Stomach (tissue), 9 donors: ENCODE data around the gene SDSL. TPM values are rescaled to one million over a fixed set of nuclear protein-coding genes. Genes with fewer than 3 reads are reported as not detected.

Experiments
- DNase-seq, 2 donors: peaks; one replicate each; pipeline versions ENCODE4 v3.0.0 to v3.0.0-alpha.2; 2013 to 2019
- H3K27ac ChIP-seq, 5 donors: fragments of 200-600 bp in 4 of 5; sonication (generic) in 4 of 5; one replicate each; pipeline ENCODE4 v1.5.1; 2013 to 2019; ENCODE audit warnings: mild to moderate bottlenecking in 1 of 5, moderate library complexity in 1 of 5
- H3K27me3 ChIP-seq, 3 donors: fragments of 200-600 bp; sonication (generic); one replicate each; pipeline ENCODE4 v1.5.1; 2017 to 2019; ENCODE audit warnings: mixed run types in 1 of 3
- H3K36me3 ChIP-seq, 4 donors: fragments of 200-600 bp; sonication (generic); 1 replicate in 3 of 4; 2 replicates in 1 of 4; pipeline ENCODE4 v1.5.1; 2016 to 2019
- H3K4me1 ChIP-seq, 4 donors: fragments of 200-600 bp; sonication (generic); one replicate each; pipeline ENCODE4 v1.5.1; 2016 to 2019
- H3K4me3 ChIP-seq, 4 donors: fragments of 200-600 bp; sonication (generic) in 3 of 4; one replicate each; pipeline ENCODE4 v1.5.1; 2016 to 2019; ENCODE audit warnings: mild to moderate bottlenecking in 1 of 4
- H3K9me3 ChIP-seq, 4 donors: fragments of 200-600 bp; sonication (generic); one replicate each; pipeline ENCODE4 v1.5.1; 2016 to 2019
- CTCF ChIP-seq, 7 experiments: fragments of 450-650 bp in 4 of 7; fragments of 200-600 bp in 3 of 7; sonication (generic) in 3 of 7; IDR thresholded peaks; one replicate each; pipeline ENCODE4 v1.5.1; 2016 to 2019; ENCODE audit warnings: antibody characterized with exemption in 7 of 7, control low read depth in 2 of 7, mild to moderate bottlenecking in 1 of 7
- EP300 ChIP-seq: sonication (generic); formaldehyde crosslinking; IDR thresholded peaks from one replicate; pipeline ENCODE4 v1.6.1; 2017; ENCODE audit warnings: antibody characterized with exemption
- POLR2A ChIP-seq, 4 donors: fragments of 450-650 bp; IDR thresholded peaks; one replicate each; pipeline ENCODE4 v1.6.1; 2016; ENCODE audit warnings: antibody characterized with exemption in 4 of 4, control low read depth in 2 of 4, mild to moderate bottlenecking in 1 of 4, moderate library complexity in 1 of 4
- POLR2AphosphoS5 ChIP-seq, 3 donors: sonication (generic); formaldehyde crosslinking; IDR thresholded peaks; one replicate each; pipeline ENCODE4 v1.6.1; 2016; ENCODE audit warnings: antibody characterized with exemption in 3 of 3
- WGBS, 5 donors: extraction: QIAGEN DNeasy Blood & Tissue Kit in 3 of 5; methylation state at CpG; one replicate each; pipeline versions ENCODE4 v1.1.5 to v1.1.7; 2013 to 2018; 5-methylcytosine and 5-hydroxymethylcytosine counted together
- intact Hi-C: fragments of 100-400 bp; cut with DNase I; formaldehyde crosslinking; loops from one replicate; pipeline ENCODE4 v1.15.1; 2023; ENCODE audit warnings: low total_unique reads
- polyA plus RNA-seq, 3 donors: library from polyadenylated mRNA; stranded (reverse); fragments of 200-250 nt; gene quantifications; one replicate each; pipeline ENCODE4 v1.2.3, GENCODE V29; 2013
- total RNA-seq, 5 donors: library from RNA; depleted of rRNA; stranded (reverse); fragments of >200 nt; gene quantifications; one replicate each; pipeline versions ENCODE4 v1.1.0 to v1.2.3, GENCODE V29; 2014 to 2016
- donor health status: healthy with polysubstance abuse.
- donor health status: Bipolar disorder and iron deficiency.
- donor health status: healthy.

The SDSL gene
- total and polyA plus RNA-seq, 8 donors: 5.9 to 27.2 (median 15.1) TPM; not detected in 2

- Histone ChIP-seq H3K9me3 (no peaks in the 10 kb centered on the region), H3K4me1 (no peaks in the 10 kb centered on the region), H3K27me3 (no peaks in the 10 kb centered on the region), H3K27ac (no peak overlapping the region), H3K36me3 (peaks cover 43 to 98% (median 96%) of the 10 kb centered on the region in 4 donors), H3K4me3 (no peak overlapping the region)
- TF ChIP-seq POLR2AphosphoS5 (IDR thresholded peaks at IDR 0.05) (no peak), POLR2A (IDR thresholded peaks at IDR 0.05) (no peak), EP300 (no peak), CTCF (IDR thresholded peaks at IDR 0.05) (no peak)
- no peak for DNase-seq
- WGBS, 5 donors: 85 to 94% (median 91%) methylated on average over 12 to 14 of the region's 14 CpGs
- intact Hi-C loops: no loop called here
Observed at GRCh38 chr12:113384778-113385177, 37.4 kb upstream of the SDSL start.

GRCh38 chr12:113385282-113385882, 36.8 kb upstream of the SDSL start:
- H3K4me1 ChIP-seq: no peaks in the 10 kb centered on the region
- no peak for DNase-seq
- no peak overlapping the region for H3K27ac ChIP-seq

GRCh38 chr12:113386866-113387566, 35.2 kb upstream of the SDSL start:
- Histone ChIP-seq H3K36me3 (peaks cover 35 to 93% (median 92%) of the 10 kb centered on the region in 4 donors), H3K9me3 (no peaks in the 10 kb centered on the region), H3K4me3 (no peak overlapping the region), H3K4me1 (no peaks in the 10 kb centered on the region), H3K27ac (no peak overlapping the region), H3K27me3 (no peaks in the 10 kb centered on the region)
- TF ChIP-seq CTCF (IDR thresholded peaks at IDR 0.05) (no peak), POLR2AphosphoS5 (IDR thresholded peaks at IDR 0.05) (no peak), POLR2A (IDR thresholded peaks at IDR 0.05) (no peak), EP300 (no peak)
- intact Hi-C loops: no loop called here
- DNase-seq: no peak
- 94 to 96% (median 95%) methylated on average over 8 to 12 of the region's 12 CpGs for WGBS, 5 donors

More at GRCh38 chr12:113385282-113385882, 36.8 kb upstream of the SDSL start:
- Histone ChIP-seq H3K36me3 (peaks cover 43 to 98% (median 96%) of the 10 kb centered on the region in 4 donors), H3K9me3 (no peaks in the 10 kb centered on the region), H3K27me3 (no peaks in the 10 kb centered on the region), H3K4me3 (no peak overlapping the region)
- TF ChIP-seq POLR2A (IDR thresholded peaks at IDR 0.05): no peak
- TF ChIP-seq CTCF (IDR thresholded peaks at IDR 0.05): no peak
- no peak for TF ChIP-seq POLR2AphosphoS5 (IDR thresholded peaks at IDR 0.05)
- TF ChIP-seq EP300: no peak
- WGBS, 5 donors: 92 to 97% (median 94%) methylated on average over 6 of the region's 6 CpGs
- intact Hi-C loops: no loop called here

GRCh38 chr12:113387631-113388030, 34.5 kb upstream of the SDSL start:
- H3K27ac ChIP-seq: no peak overlapping the region
- intact Hi-C loops: no loop called here
- H3K36me3 ChIP-seq: peaks cover 35 to 88% (median 86%) of the 10 kb centered on the region in 4 donors
- no peaks in the 10 kb centered on the region for H3K4me1 ChIP-seq
- 93 to 98% (median 97%) methylated on average over 11 of the region's 11 CpGs for WGBS, 5 donors
- DNase-seq: no peak
- no peaks in the 10 kb centered on the region for H3K9me3 ChIP-seq
- no peaks in the 10 kb centered on the region for H3K27me3 ChIP-seq
- TF ChIP-seq POLR2AphosphoS5 (IDR thresholded peaks at IDR 0.05): no peak
- TF ChIP-seq CTCF (IDR thresholded peaks at IDR 0.05): no peak
- TF ChIP-seq EP300: no peak
- no peak for TF ChIP-seq POLR2A (IDR thresholded peaks at IDR 0.05)
- H3K4me3 ChIP-seq: no peak overlapping the region
